Activated B cell treated with CpG ODN at 0.5 μM for 24 hours (primary cell): ENCODE measurements around the gene CBFB. TPM values are rescaled to one million over a fixed set of nuclear protein-coding genes. Genes with fewer than 3 reads are reported as not detected.
"Not testable (repeated sequence)": the region's sequence is repeated elsewhere in the genome, so short reads cannot be mapped to it uniquely, and the experiment has no call there.

ENCODE experiments used
- ATAC-seq: fragments of 200-7000 bp; cut with Tn5 transposase; one replicate; pipeline ENCODE4 v1.10.0; 2021; ENCODE audit warnings: low read depth, mild to moderate bottlenecking, moderate library complexity
- CTCF ChIA-PET: fragments of 350-600 bp; sonication (Branson Sonifier 250); formaldehyde crosslinking; loops from one replicate; lab custom pipeline; 2021; ENCODE audit warnings: antibody characterized with exemption; lab: Charles Lee
- POLR2A ChIA-PET: fragments of 350-600 bp; sonication (Branson Sonifier 250); formaldehyde crosslinking; loops from one replicate; lab custom pipeline; 2021; ENCODE audit warnings: antibody characterized with exemption; lab: Charles Lee
- DNase-seq: peaks from one replicate; pipeline ENCODE4 v3.0.0; 2022
- H3K27ac Mint-ChIP-seq: one replicate; pipeline ENCODE4 v1.8.0; 2020; ENCODE audit warnings: mixed read lengths
- H3K27me3 Mint-ChIP-seq: one replicate; pipeline ENCODE4 v1.8.0; 2021; ENCODE audit warnings: mixed read lengths
- H3K36me3 Mint-ChIP-seq: one replicate; pipeline ENCODE4 v1.8.0; 2021; ENCODE audit warnings: low read depth, mixed read lengths
- H3K4me1 Mint-ChIP-seq: one replicate; pipeline ENCODE4 v1.8.0; 2021; ENCODE audit warnings: mixed read lengths
- H3K4me3 Mint-ChIP-seq: one replicate; pipeline ENCODE4 v1.8.0; 2020; ENCODE audit warnings: mild to moderate bottlenecking, mixed read lengths
- H3K9me3 Mint-ChIP-seq: one replicate; pipeline ENCODE4 v1.8.0; 2020; ENCODE audit warnings: mixed read lengths
- CTCF ChIP-seq: fragments of 200-600 bp; IDR thresholded peaks from one replicate; pipeline ENCODE4 v1.8.0; 2022; ENCODE audit warnings: antibody characterized with exemption, mild to moderate bottlenecking
- intact Hi-C: fragments of 100-400 bp; cut with micrococcal nuclease; formaldehyde crosslinking; loops from one replicate; pipeline ENCODE4 v1.15.1; 2024
- total RNA-seq: library from RNA; stranded (reverse); gene quantifications from 2 replicates; pipeline ENCODE4 v1.2.3, GENCODE V29; 2022

CBFB gene
- total RNA-seq, 1 donor from 2014 or later: 66.6 TPM

- no peak for TF ChIP-seq CTCF
- Mint-ChIP-seq H3K4me3 (no peak overlapping the region), H3K36me3 (peaks cover 43% of the 10 kb centered on the region), H3K27ac (no peak overlapping the region), H3K27me3 (no peaks in the 10 kb centered on the region), H3K4me1 (peaks cover 2% of the 10 kb centered on the region), H3K9me3 (no peaks in the 10 kb centered on the region)
- intact Hi-C loops: no loop called here
- ChIA-PET POLR2A (interaction anchor here (0.7 kb wide), 1 partner anchor 522 kb away, joined by 8 read pairs; no protein-coding TSS in a partner anchor), CTCF (no interaction called here)
- DNase-seq: no peak
- no peak for ATAC-seq
Observed at GRCh38 chr16:67117716-67118115, 88.8 kb downstream of the CBFB start.

- ChIA-PET POLR2A (no interaction called here), CTCF (interaction anchor here (1.0 kb wide), 1 partner anchor 35 kb away, joined by 3 read pairs; no protein-coding TSS in a partner anchor)
- intact Hi-C loops: no loop called here
- Mint-ChIP-seq H3K4me1 (no peaks in the 10 kb centered on the region), H3K4me3 (no peak overlapping the region), H3K27me3 (no peaks in the 10 kb centered on the region), H3K27ac (no peak overlapping the region), H3K9me3 (no peaks in the 10 kb centered on the region), H3K36me3 (peaks cover 55% of the 10 kb centered on the region)
- no peak for DNase-seq
- no peak for TF ChIP-seq CTCF
- no peak for ATAC-seq
Observed at GRCh38 chr16:67120025-67120424, 91.1 kb downstream of the CBFB start.

- H3K4me1 Mint-ChIP-seq, POLR2A ChIA-PET, H3K4me3 Mint-ChIP-seq, intact Hi-C loops, H3K27ac Mint-ChIP-seq, H3K27me3 Mint-ChIP-seq, ATAC-seq, CTCF ChIA-PET, H3K9me3 Mint-ChIP-seq, DNase-seq: not testable (repeated sequence)
- peaks cover 62% of the 10 kb centered on the region for H3K36me3 Mint-ChIP-seq
Observed at GRCh38 chr16:67122799-67123198, 93.8 kb downstream of the CBFB start.

- H3K4me1 Mint-ChIP-seq: no peaks in the 10 kb centered on the region
- intact Hi-C loops: no loop called here
- ATAC-seq: no peak
- H3K36me3 Mint-ChIP-seq: peaks cover 62% of the 10 kb centered on the region
- no peak overlapping the region for H3K27ac Mint-ChIP-seq
- ChIA-PET CTCF (no interaction called here), POLR2A (no interaction called here)
- no peak for DNase-seq
- H3K4me3 Mint-ChIP-seq: no peak overlapping the region
- H3K9me3 Mint-ChIP-seq: no peaks in the 10 kb centered on the region
- no peaks in the 10 kb centered on the region for H3K27me3 Mint-ChIP-seq
- TF ChIP-seq CTCF: no peak
Observed at GRCh38 chr16:67128417-67128816, 99.5 kb downstream of the CBFB start.

GRCh38 chr16:67128887-67129286 lies 99.9 kb downstream of the CBFB start:
- ATAC-seq: no peak
- peaks cover 60% of the 10 kb centered on the region for H3K36me3 Mint-ChIP-seq
- no peak overlapping the region for H3K27ac Mint-ChIP-seq
- ChIA-PET POLR2A (no interaction called here), CTCF (no interaction called here)
- no peaks in the 10 kb centered on the region for H3K9me3 Mint-ChIP-seq
- no peak for TF ChIP-seq CTCF
- no peak overlapping the region for H3K4me3 Mint-ChIP-seq
- no peak for DNase-seq
- intact Hi-C loops: no loop called here
- no peaks in the 10 kb centered on the region for H3K4me1 Mint-ChIP-seq
- H3K27me3 Mint-ChIP-seq: no peaks in the 10 kb centered on the region

GRCh38 chr16:67129422-67129821 lies 100.5 kb downstream of the CBFB start:
- no peaks in the 10 kb centered on the region for H3K27me3 Mint-ChIP-seq
- no peak for TF ChIP-seq CTCF
- no peak overlapping the region for H3K4me3 Mint-ChIP-seq
- POLR2A ChIA-PET: no interaction called here
- DNase-seq (no peak), ATAC-seq (no peak)
- intact Hi-C loops: no loop called here
- H3K4me1 Mint-ChIP-seq: no peaks in the 10 kb centered on the region
- H3K27ac Mint-ChIP-seq: no peak overlapping the region
- no peaks in the 10 kb centered on the region for H3K9me3 Mint-ChIP-seq
- H3K36me3 Mint-ChIP-seq: peaks cover 60% of the 10 kb centered on the region
- CTCF ChIA-PET: no interaction called here
